Calu3 (cell line): ENCODE measurements around the gene YAE1. TPM values are rescaled to one million over a fixed set of nuclear protein-coding genes. Genes with fewer than 3 reads are reported as not detected.

Experiments
- BruUV-seq: library from RNA; stranded (reverse); fragments of 400-500 nt; replicated peaks from 2 replicates; lab custom pipeline; 2021; lab: Mats Ljungman, UMichigan
- CTCF ChIA-PET: fragments of 300-600 bp; sonication (Branson Sonifier 250); formaldehyde crosslinking; loops from one replicate; lab custom pipeline; 2022; ENCODE audit warnings: antibody characterized with exemption; lab: Charles Lee
- DNase-seq: peaks from one replicate; pipeline ENCODE4 v3.0.0; 2022
- H3K27ac Mint-ChIP-seq: one replicate; pipeline ENCODE4 v1.8.0; 2022; ENCODE audit warnings: mixed read lengths; ENCODE audit not compliant: unreplicated experiment
- H3K27me3 Mint-ChIP-seq: one replicate; pipeline ENCODE4 v1.8.0; 2022; ENCODE audit warnings: mixed read lengths; ENCODE audit not compliant: unreplicated experiment
- H3K36me3 Mint-ChIP-seq: one replicate; pipeline ENCODE4 v1.8.0; 2022; ENCODE audit warnings: mild to moderate bottlenecking, moderate library complexity, mixed read lengths; ENCODE audit not compliant: insufficient read depth, unreplicated experiment
- H3K4me1 Mint-ChIP-seq: one replicate; pipeline ENCODE4 v1.8.0; 2022; ENCODE audit warnings: mild to moderate bottlenecking, low read depth, mixed read lengths; ENCODE audit not compliant: unreplicated experiment
- H3K4me3 Mint-ChIP-seq: one replicate; pipeline ENCODE4 v1.8.0; 2022; ENCODE audit warnings: mild to moderate bottlenecking, low read depth, moderate library complexity, mixed read lengths; ENCODE audit not compliant: unreplicated experiment
- H3K9me3 Mint-ChIP-seq: one replicate; pipeline ENCODE4 v1.8.0; 2022; ENCODE audit warnings: low read depth, mixed read lengths; ENCODE audit not compliant: unreplicated experiment
- CTCF ChIP-seq: fragments of 200-600 bp; IDR thresholded peaks from one replicate; pipeline ENCODE4 v1.8.0; 2022; ENCODE audit warnings: antibody characterized with exemption; ENCODE audit not compliant: unreplicated experiment
- intact Hi-C: fragments of 100-400 bp; cut with micrococcal nuclease; formaldehyde crosslinking; loops from one replicate; pipeline ENCODE4 v1.10.0; 2022; ENCODE audit not compliant: unreplicated experiment
- total RNA-seq: library from RNA; stranded (reverse); gene quantifications from 2 replicates; pipeline ENCODE4 v1.2.3, GENCODE V29; 2022

The YAE1 gene
- total RNA-seq, 1 experiment from 2014 or later, result 39.2 TPM

DNA sequence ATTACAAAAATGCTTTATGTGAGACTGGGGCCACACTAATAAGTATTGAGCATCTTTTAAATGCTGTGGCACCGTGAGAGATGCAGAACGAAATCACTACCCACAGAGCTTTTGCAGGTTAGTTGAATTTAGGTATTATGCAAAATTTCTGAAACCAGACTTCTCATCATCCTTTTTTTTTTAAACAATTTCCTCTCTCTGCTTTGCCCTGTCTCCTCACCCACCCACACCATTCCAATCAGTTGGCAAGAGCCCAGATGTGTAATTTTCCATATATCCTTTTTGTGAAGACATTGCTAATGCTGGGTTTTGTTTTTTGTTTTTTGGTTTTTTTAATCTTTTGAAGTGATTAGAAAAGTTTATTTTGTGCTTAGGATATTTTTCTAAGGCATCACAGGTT, 1.1 kb downstream of the YAE1 start:
- CTCF ChIA-PET, result interaction anchor here (0.6 to 1.6 kb wide), 5 partner anchors 11 to 791 kb away, joined by 3 to 7 read pairs (median 3); no protein-coding TSS in a partner anchor
- TF ChIP-seq CTCF, result no peak
- no peaks in the 10 kb centered on the region for H3K27me3 Mint-ChIP-seq
- intact Hi-C loops, result no loop called here
- H3K4me1 Mint-ChIP-seq, result peaks cover 6% of the 10 kb centered on the region
- BruUV-seq, result no TSS peak
- no peak overlapping the region for H3K27ac Mint-ChIP-seq
- H3K4me3 Mint-ChIP-seq, result peak overlapping the region; percentile 88
- DNase-seq, result no peak
- H3K36me3 Mint-ChIP-seq, result peaks cover 19% of the 10 kb centered on the region
- H3K9me3 Mint-ChIP-seq, result no peaks in the 10 kb centered on the region

DNA sequence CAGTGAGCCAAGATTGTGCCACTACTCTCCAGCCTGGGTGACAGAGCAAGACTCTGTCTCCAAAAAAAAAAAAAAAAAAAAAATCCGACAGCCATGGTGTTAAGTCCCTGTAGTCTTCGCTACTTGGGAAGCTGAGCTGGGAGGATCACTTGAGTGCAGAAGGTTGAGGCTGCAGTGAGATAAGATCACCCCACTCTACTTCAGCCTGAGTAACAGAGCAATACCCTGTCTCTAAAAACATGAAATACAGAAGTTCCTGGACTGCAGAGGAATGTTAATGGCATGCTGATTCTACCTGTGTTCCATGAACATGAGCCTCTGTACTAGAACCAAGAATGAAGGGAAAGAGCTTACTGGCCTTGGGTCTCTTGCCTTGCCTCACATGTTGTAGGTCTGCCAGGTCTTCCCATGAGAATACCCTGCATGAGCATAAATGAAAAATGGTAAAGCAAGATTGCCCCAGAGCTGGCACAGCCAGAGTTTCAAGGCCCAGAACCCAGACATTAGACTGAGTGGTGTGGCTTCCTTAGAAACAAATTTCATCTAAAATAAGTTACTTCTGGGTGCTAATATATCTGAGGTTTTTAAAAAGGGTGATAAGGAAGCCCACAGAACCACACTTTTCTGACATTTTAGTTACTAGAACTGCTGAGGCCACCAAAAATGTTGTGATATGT, 8.6 kb downstream of the YAE1 start:
- Mint-ChIP-seq H3K36me3 (no peaks in the 10 kb centered on the region), H3K27me3 (no peaks in the 10 kb centered on the region), H3K4me1 (no peaks in the 10 kb centered on the region), H3K27ac (no peak overlapping the region), H3K4me3 (no peak overlapping the region), H3K9me3 (no peaks in the 10 kb centered on the region)
- CTCF ChIA-PET, result interaction anchor here (0.6 to 0.7 kb wide), 2 partner anchors 39 to 309 kb away, joined by 3 to 4 read pairs; no protein-coding TSS in a partner anchor
- TF ChIP-seq CTCF, result no peak
- intact Hi-C loops, result no loop called here
- DNase-seq, result no peak
- BruUV-seq, result no TSS peak

DNA sequence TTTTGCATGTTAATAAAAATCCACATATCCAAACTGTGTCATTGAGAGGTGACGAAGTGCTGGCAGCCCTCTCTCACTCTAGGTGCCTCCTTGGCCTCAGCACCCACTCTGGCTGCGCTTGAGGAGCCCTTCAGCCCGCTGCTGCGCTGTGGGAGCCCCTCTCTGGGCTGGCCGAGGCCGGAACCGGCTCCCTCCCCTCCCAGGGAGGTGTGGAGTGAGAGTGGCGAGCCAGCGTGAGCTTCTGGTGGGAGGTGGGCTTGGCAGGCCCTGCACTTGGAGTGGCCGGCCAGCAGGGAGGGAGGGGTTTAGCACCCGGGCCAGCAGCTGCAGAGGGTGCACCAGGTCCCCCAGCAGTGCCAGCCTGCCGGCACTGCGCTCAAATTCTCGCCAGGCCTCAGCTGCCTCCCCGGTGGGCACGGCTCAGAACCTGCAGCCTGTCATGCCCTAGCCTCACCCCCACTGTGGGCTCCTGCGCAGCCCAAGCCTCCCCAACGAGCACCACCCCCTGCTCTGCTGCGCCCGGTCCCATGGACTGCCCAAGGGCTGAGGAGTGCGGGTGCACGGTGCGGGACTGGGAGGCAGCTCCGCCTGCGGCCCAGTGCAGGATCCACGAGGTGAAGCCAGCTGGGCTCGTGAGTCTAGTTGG, 11.1 kb downstream of the YAE1 start:
- Mint-ChIP-seq H3K9me3 (no peaks in the 10 kb centered on the region), H3K36me3 (no peaks in the 10 kb centered on the region), H3K27ac (no peak overlapping the region), H3K4me3 (no peak overlapping the region), H3K4me1 (peaks cover 13% of the 10 kb centered on the region), H3K27me3 (no peaks in the 10 kb centered on the region)
- intact Hi-C loops, result no loop called here
- BruUV-seq, result no TSS peak
- TF ChIP-seq CTCF, result no peak
- no peak for DNase-seq
- CTCF ChIA-PET, result interaction anchor here (1.8 to 6.6 kb wide), 2 partner anchors 165 to 169 kb away, joined by 7 to 108 read pairs; no protein-coding TSS in a partner anchor

- peak; percentile 87 for DNase-seq
- intact Hi-C loops, result loop anchor here (1.0 to 5.0 kb wide), 6 partner anchors 37 to 472 kb away; no protein-coding TSS in a partner anchor
- H3K4me3 Mint-ChIP-seq, result no peak overlapping the region
- no TSS peak for BruUV-seq
- H3K27ac Mint-ChIP-seq, result no peak overlapping the region
- TF ChIP-seq CTCF, result peak; percentile 88
- H3K36me3 Mint-ChIP-seq, result no peaks in the 10 kb centered on the region
- H3K27me3 Mint-ChIP-seq, result no peaks in the 10 kb centered on the region
- H3K4me1 Mint-ChIP-seq, result peaks cover 13% of the 10 kb centered on the region
- CTCF ChIA-PET, result interaction anchor here (0.5 to 6.6 kb wide), 34 partner anchors 9 to 494 kb away, joined by 3 to 108 read pairs (median 4); partner anchors contain the start of genes CDK13, RALA and YAE1
- H3K9me3 Mint-ChIP-seq, result no peaks in the 10 kb centered on the region
Measured at GRCh38 chr7:39580149-39580874, 14.1 kb downstream of the YAE1 start.
